ENCODE data around the gene MSLN.

GRCh38 chr16:763369-764183 lies 3.0 kb downstream of the MSLN start:
- TF ChIP-seq POLR2A (IDR thresholded peaks at IDR 0.05) (no peak), CTCF (IDR thresholded peaks at IDR 0.05) (no peak), POLR2AphosphoS5 (IDR thresholded peaks at IDR 0.05) (no peak)
